DMS79 treated with DMSO at 0.1 percent for 48 hours (cell line): ENCODE measurements around the gene COL13A1.

Experiments used
- DNase-seq: peaks from one replicate; lab custom pipeline; 2025; lab: John Stamatoyannopoulos, UW

COL13A1 gene

DNA sequence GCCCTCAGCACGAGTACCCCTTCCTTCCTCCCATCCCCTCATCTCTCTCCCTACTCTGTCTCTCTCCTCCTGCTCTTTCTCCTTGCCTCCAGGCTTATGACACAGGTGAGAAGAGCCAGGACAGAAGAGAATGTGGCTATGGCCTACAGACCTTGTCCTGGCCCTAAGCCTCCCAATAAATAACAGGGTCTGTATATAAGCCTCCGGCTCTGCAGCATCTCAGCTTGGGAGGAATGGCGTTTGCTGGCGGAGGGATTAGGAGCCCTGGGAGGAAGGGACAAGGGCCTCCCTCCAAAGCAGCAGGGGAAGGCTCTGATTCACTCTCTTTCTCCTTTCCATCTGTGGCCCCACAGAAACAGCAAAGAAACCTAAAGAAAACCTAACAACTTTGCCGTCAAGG, 45.8 kb downstream of the COL13A1 start:
- DNase-seq = no peak

DNA sequence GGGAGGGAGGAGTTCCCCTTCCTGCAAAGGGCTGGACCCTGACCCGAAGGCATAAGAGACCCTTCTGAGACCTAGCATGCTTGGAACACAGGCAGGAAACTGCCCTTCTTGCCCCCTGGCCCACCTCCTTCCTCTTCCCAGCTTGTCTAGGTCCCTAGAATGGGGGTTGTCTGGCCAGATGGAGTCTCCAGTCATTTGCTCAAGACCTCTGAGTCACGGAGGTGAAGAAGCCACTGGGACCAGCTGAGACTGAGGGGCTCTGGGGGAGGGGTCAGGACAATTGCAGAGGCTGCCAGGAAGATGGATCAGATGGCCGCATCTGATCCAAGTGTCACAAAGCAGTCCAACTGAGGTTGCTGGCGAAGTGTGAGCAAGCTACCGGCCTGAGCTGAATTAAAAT, 46.2 kb downstream of the COL13A1 start:
- no peak for DNase-seq

DNA sequence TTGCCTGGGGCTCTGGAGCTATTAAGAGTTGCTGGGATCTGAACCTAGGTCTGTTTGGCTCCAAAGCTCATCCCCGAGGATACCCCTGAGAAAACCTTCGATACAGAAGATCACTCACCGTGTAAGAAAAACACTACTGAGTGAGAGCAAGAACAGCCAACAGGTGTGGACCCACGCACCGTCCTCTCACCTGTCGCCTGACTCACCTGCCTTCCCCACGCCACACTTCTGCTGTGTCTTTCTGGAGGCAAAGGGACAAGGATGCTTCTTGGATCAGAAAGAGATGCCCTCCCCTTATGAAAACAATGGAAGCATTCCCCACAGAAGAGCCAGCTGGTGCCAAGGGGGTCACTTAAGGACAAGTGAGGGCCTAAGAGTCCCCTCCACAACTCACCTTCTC, 46.7 kb downstream of the COL13A1 start:
- peak; percentile 12 for DNase-seq

DNA sequence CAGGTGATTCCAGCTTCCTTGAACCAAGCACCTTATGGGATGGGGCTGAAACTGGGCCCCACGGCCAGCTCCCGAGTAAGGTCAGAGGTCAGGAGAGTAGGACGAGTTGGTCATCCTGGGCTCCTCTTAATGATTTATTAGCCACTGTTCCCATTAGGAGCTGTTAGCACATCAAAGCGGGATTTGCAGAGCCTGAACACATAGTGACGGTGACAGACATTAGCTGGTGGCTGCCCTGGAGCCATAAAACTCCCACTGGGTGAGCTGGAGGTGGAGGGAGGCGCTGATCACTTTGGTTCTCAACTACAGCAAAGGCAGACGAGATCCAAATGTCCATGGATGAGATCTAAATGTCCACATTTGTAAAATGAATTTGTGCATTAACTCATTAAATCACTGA, 48.1 kb downstream of the COL13A1 start:
- DNase-seq = no peak

DNA sequence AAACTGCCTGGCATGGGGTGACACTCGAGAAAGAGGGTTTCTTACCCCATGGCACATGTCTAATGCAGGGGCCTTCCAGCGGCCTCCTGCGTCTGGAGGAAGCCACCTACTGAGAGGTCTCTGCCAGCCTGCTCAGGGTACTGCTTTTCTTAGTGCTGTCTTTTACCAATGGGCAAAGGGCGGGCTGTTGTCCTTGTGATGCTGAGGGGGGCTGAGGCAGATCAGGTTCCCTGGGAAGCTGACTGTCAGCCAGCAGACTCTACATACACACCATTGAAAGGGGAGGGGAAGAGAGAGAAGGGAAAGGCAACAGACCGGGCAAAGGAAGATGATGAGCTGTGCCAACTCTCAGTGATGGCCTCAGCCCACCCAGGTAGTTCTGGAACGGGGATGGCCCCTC, 48.7 kb downstream of the COL13A1 start:
- DNase-seq = no peak

DNA sequence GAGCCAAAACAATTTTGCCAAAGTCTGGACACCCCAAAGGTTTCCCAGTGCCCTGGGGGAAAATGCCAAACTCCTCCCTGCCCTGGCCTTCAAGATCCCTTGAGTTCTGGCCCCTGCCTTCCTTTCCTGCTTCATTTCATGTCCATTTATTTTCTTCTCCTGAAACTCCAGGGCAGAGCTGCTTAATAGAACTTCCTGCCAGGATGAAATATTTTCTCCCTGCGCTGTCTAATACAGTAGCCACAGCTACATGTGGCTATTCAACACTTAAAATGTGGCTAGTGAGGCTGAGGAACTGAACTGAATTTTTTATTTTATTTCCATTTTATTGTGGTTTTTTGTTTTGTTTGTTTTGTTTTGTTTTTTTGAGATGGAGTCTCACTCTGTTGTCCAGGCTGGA, 49.6 kb downstream of the COL13A1 start:
- DNase-seq = no peak

DNA sequence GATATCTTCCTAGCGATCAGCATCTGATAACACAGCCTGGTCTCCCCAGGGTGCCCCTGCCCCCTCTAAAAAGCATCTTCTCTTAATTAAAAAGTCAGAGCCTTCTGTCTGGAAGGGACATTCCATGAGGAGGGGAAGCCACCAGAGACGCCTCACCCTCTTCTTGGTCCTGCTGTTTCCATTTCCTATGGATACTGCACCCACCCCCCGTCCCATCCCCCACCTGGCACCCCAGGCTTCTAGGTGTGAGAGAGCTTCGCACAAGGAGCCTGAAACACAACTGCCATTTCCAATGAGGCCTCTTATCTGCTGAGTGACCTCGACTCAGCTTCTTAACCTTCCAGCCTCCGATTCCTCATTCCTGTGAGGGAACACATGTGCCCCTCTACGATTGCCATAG, 51.4 kb downstream of the COL13A1 start:
- no peak for DNase-seq

DNA sequence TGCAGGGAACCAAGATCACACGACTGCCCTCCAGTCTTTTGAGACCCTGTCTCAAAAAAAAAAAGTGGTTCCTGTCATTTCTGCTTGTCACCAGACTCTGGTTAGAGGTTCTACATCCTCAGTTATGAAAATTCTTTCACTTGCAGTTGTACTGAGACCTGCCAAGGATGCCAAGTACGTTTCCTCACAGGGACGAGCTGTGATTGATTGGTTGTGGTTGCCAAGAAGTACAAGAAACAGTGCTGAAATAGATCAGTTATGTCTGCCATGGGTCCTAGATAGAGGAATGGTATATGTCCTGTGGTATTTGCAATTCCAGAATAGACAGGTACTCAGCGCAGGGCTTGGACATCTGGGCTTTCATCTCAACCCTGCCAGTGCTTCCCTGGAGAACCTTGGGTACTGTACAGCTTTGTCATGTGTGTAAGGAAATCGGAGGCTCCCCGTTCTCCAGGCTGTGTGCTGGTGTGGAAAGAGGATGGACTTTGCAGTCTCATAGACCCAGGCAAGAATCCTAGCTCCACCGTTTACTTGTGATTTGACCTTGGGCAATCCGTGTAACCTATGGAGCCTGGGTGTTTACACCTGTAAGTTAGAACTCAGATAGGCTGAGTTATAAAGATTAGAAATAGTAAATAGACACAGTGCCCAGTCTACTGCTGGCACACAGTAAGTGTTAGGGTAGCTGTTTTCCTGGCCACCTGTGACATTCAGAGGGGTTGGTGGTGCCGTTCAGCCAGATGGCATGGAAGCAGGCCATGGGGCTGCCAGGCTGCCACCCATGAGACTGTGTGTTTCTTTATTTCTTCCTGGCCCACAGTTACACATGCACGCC, 53.0 kb downstream of the COL13A1 start:
- no peak for DNase-seq

DNA sequence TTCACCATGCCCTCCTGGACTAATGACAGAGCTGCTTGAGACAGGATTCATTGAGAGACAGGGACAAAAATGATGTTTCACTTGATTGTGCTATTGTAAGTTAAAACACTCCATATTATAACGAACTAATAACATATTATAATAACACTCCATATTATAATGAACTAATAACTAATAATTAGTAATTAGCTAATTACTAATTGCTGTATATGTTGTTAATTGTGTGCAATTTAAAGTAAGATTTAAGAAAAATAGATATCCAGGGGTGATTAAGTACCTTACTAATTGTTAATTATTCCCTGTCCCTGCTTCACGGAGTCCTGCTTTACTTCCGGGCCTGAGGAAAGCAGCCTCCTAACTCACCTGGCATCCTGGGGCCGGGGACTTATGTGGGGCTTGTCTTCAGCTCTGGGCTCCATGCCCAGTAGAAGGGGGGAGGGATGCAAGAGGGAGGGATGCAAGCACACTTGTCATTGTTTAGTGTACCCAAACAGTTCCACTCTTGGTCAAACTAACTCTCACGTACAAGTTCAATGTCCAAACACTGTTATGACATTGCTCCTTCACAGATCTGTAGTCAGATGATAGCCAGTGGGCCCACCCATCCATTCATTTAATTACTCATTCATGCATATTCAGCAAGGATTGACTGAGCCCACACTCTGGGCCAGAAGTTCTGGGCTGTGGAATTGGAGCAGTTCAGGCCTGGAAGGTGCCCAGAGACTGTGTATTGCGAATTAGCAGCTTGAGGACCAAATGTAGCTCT, 53.8 kb downstream of the COL13A1 start:
- peak; percentile 9 for DNase-seq

DNA sequence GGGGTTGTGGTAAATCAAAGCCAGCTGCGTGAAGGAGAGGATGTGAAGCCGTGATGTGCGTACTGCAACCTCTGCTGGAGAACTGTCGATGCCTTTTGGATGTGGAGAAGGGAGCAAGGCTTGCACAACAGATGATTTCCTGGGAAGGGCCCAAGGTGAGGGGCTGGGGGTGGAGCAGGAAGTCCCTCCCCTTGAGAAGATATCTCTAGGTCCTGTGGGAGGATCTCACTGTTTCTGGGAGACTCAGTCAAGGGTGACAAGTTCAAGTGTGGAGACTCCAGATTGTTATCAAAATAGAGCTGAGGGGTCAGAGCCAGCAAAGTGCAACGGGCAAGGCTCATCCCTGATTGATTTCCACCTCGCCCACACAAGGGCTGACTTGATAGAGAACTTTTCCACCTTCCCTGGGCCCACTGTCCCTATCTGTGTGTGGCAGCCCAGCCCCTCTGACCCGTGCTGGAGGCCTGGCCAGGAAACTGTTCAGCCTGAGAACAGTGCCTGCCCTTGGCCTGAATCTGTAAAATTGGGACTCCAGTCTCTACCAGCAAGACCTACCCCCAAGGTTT, 55.0 kb downstream of the COL13A1 start:
- no peak for DNase-seq

DNA sequence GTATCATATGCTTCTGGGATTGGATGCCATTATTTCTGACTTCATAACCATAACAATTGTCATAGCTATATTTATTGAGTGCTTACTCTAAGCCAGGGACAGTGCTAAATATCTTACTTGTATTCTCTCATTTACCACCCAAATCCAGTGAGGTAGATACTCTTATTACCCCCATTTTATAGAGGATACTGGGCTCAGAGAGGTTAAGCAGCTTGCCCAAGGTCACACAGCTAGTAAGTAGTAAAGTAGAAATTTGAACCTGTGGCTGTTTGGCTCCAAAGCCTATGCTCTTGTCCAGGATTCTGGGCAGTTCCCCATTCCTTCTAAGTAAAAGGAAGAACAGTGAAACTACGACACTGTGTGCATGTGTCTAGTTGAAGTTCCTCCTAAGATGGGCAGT, 56.5 kb downstream of the COL13A1 start:
- no peak for DNase-seq

DNA sequence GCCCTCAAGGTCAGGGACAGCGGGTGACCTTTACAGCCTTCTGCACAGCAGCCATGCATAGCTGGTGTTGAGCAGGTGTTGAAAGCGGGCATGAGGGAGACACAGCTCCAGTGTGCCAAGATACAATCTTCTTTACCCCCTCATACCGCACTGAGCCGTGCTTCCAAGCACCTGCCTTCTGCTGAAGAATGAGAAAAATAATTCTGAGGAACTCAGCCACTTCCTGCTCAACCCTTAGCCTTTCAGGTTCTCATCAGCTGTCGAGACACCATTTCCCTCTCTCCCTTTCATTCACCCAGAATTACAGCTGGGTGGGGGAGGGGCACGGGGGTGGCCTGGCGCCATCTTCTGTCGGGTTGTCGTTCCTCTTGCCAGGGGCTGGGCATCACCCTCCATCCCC, 58.6 kb downstream of the COL13A1 start:
- DNase-seq = no peak

DNA sequence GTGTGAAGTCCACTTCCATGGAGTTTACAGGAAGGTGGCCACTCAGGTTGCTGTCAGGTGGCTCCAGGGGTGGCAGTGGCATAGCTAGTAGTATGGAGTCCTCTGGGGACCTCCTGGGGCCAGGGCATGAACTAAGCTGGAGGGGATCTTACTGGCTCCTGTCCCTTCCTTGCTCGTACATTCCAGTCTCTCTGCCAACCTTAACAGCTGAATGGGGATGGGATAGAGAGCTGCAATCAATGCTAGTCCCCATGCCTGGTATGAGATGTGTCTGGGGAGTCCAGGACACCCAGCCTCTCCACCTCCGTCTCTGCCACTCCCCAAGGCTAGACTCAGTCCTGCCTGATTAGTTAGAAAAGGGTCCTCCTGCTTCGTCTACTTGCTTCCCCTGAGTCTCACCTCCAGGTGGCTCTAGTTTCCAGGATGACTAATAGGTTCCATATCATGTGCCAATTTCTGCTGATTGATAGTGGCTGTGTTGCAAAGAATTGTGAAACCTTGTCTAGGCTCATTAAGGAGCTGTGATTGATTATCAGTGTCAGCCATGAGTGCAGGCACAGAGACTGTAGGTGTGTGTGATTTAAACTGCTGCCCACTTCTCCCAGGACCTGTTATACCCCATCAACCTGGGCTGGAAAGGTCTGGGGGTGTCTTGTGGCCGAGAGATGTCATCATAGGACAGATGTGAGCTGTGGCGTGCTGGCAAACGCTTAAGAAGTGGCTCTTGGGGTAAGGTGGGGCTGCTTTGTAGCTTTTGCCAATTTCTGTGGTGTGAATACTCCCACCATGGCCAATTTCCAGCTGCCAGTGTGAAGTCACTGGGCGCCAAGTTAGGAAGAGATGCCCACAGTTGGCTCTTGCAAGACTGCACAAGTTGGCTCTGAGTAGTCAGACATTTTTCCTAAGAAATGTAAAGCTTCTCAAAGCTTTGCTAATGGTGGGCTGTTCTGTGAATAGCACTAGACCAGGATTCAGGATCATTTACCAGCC, 59.8 kb downstream of the COL13A1 start:
- DNase-seq = peak; percentile 10

DNA sequence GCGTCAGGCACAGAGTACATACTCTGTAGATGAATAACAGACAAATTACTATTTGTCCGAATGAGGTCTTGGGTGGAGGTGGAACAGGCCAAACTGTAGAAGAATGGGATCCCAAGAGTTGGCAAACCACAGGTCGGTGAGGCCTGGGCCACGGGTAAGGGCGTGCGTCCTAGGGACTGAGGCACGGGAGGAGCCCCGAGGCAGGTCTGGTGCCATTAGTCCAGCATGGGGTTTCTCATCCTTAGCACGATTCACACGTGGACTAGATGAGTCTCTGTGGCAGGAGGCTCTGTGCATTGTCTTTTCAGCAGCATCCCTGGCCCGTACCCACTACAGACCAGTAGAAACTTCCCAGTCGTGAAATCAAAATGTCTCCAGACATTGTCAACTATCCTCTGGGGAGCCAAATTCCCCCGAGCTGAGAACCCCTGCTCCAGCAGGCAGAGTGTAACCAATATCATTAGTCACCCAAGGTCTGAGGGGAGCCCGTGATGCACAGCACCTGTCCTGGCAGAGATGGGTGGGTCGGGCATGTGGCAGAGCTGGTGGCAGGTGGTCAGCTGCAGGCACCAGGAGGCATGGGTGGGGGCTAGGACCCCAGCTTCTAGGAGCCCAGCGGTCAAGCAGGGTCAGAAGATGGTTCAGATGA, 61.3 kb downstream of the COL13A1 start:
- no peak for DNase-seq

DNA sequence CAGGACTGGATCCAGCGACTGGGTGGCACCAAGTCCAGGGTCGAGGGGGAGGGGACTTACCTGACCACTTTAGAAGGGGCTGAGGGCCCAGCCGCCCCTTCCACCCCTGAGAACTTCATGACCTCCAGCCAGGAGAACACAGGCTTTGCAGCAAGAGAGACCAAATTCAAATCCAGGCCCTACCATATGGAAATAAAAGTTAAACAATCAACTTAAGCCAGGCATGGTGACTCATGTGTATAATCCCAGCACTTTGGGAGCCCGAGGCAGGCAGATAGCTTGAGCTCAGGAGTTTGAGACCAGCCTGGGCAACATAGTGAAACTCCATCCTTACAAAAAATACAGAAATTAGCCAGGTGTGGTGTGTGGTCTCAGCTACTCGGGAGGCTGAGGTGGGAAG, 61.9 kb downstream of the COL13A1 start:
- DNase-seq = no peak

DNA sequence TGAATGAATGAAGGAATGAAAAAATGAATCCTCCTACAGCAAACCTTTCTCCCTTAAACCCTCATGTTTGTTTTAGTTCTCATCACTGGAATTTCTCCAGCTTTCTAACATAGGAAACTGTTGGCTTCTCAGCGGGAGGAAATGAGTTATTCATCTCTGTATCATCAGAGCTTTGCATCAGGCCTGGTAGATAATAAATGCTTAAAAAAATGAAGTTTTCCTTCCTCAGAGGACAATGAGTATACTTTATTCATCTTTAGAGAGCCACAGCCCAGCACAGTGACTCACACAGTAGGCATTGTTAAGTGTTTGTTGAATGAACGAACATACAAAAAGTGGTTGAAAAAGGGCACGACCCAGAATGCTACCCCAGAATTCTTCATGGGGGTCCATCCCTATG, 62.6 kb downstream of the COL13A1 start:
- DNase-seq = no peak

DNA sequence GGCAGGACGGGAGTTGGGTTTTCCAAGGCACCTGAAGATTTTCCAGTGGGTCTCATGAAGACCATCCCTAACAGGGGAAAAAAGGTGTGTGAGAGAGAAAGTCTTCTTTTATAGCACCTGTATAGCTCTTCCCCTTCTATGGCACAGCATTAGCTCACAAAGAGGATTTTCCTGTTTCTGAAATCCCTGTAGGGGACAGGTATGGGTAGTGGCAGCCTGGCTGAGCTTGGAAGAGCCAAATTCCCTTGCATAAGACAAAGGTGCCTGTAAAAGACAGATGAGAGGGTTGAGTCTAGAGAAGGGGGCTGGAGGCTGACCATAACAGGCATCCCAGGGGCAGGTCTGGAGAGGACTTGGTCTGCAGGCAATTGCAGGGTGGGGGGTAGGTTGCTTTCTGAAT, 63.7 kb downstream of the COL13A1 start:
- DNase-seq = no peak

DNA sequence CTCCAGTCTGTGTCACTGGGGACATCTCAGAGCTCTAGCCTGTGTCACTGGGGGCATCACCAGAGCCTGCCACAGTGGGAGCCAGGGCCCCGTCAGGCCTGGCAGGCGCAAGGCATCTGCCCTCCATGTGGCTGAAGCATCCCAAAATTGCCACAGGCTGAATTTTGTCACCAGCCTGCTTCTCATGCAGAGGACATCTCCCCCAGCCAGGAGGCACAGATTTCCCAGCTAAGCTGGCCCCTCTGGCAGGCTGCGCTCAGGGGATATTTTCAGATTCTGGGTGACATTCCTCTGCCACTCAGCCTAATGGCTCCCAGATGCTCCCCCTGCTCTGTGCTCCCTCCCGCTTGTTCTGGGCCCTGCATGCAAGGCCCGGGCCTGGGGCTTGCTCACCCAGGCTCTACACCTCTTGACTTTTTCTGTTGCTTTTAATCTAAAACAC, 64.6 kb downstream of the COL13A1 start:
- DNase-seq = no peak

DNA sequence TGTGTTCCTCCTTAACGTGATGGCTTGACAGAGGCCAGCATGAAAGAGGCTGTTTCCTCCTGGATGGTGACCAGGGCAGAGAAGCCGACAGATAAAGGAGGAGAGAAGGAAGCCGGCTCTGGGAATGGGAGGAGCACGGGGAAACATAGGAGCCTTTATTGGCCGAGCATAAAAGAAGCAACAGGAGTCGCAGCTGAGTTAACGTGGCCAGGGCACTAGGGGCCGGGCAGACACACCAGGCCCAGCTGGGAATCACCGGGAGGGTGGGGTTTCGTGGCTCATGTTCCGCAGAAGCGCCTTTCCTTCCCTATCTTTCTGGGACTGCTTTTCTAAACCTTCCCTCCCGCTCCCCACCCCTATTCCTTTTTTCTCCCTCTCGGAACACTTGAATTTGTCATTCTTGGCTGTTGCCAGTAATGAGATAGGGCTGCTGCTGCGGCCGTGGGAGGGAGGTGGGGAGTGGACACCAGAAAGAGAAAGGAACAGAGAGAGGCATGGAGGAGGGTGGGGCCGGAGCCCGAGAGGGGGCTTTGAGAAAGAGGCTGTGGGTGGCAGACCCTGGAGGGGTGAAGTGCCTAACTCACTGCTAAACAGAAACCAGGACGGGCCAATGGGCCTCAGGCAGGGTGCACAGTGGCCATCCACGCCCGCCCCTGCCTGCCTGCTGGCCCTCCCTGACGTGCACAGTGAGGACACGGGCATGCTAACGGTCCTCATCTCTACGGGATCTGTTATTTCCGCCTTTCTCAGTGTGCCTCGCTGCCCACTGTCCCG, 65.2 kb downstream of the COL13A1 start:
- DNase-seq = no peak

DNA sequence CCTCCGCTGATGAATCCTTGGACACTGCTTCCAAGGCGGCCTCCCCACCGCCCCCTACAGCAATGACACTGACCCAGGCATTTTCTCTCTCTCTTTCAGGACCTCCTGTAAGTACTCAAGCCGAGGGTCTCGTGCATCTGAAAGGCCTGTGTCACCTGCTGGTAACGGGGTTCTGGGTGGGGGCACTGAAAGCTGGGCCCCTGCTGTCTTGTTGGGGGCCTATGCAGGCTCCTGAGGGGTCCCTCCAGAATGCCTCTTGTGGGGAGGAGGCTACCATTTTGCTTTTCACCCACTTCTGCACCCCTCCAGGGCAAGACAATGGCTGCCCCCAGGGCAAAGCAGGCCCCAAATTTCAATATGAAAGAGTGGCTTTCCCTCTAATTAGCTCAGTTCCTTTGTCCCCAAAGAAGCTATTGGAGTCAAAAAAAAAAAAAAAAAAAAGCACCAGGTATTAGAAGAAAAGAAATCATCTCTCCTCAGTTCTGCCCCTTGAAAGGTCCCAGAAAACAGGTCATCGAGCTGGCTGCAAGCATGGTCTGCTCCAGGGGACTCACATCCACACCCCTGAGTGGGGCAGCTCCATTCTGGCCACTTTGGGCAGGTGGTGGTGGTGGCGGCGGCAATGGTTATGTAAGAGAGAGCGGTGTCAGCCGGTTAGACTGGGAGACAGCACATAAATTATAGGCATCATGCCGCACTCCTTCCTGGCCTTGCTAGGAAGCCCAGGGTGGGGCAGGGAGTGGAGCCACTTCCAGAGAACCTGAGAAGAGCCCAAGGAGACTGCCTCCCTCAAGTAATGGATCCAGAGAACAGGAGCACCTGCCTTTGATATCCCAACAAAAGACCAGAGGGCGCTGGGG, 66.2 kb downstream of the COL13A1 start:
- DNase-seq = no peak
